Measurements from ENCODE around the gene OLFML2A.
"Not testable (repeated sequence)": the region's sequence is repeated elsewhere in the genome, so short reads cannot be mapped to it uniquely, and the experiment has no call there.

DNA sequence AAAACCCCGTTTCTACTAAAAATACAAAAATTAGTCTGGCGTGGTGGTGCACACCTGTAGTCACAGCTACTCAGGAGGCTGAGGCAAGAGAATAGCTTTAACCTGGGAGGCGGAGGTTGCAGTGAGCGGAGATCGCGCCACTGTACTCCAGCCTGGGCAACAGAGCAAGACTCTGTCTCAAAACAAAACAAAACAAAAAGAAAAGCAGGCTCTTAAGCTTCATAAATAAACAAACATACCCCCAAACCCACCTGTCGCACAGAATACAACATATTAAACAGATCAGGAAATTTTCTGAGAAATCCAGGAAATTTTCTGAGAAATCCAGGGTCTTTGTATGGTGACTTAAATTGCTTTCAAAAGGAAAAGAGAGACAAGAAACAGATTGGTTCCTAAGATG is 38.9 kb upstream of the OLFML2A start:
- not testable (repeated sequence) for TF ChIP-seq EZH2phosphoT487 (IDR thresholded peaks at IDR 0.05; ENCODE audit: low read depth)
- TF ChIP-seq, protein P1, sequence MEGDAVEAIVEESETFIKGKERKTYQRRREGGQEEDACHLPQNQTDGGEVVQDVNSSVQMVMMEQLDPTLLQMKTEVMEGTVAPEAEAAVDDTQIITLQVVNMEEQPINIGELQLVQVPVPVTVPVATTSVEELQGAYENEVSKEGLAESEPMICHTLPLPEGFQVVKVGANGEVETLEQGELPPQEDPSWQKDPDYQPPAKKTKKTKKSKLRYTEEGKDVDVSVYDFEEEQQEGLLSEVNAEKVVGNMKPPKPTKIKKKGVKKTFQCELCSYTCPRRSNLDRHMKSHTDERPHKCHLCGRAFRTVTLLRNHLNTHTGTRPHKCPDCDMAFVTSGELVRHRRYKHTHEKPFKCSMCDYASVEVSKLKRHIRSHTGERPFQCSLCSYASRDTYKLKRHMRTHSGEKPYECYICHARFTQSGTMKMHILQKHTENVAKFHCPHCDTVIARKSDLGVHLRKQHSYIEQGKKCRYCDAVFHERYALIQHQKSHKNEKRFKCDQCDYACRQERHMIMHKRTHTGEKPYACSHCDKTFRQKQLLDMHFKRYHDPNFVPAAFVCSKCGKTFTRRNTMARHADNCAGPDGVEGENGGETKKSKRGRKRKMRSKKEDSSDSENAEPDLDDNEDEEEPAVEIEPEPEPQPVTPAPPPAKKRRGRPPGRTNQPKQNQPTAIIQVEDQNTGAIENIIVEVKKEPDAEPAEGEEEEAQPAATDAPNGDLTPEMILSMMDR (IDR thresholded peaks at IDR 0.05; ENCODE audit: low read depth, low read length), result not testable (repeated sequence)
